Measurements from ENCODE around the gene OR6C70. TPM values are rescaled to one million over a fixed set of nuclear protein-coding genes. Genes with fewer than 3 reads are reported as not detected.

Gene OR6C70
- total and polyA plus RNA-seq, 2 of the 13 experiments (the other 11 are each of a cell fraction or from before 2014, with no cell fraction given): not detected

DNA sequence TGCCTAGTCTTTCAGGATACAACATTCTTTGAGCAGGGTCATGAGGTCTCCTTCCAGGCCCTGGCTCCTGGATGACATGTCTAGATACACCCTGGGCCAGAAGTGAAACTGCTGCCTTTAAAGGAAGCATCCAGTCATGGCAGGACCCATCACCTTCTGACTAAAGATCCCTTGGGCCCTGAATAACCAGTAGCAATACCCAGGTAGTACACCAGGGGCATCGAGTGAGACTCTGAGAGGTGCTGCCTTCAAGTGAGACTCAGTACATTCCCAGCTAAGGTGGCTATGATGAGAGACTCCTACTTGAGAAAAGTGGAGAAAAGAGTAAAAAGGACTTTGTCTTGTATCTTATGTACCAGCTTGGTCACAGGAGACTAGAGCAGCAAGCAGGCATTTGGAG is 45.8 kb upstream of the OR6C70 start:
- H3K27ac ChIP-seq (ENCODE audit: extremely low read length, insufficient read depth, low read length): no peak overlapping the region
- intact Hi-C loops (cut with micrococcal nuclease; ENCODE audit: unreplicated experiment) (no loop called here), in situ Hi-C loops (cut with HindIII; ENCODE audit: extremely low pct_ligation_motif_present, low pct_unique_long_range_greater_than_20kb) (no loop called here)
- H3K4me2 ChIP-seq (ENCODE audit: low read depth, low read length): no peak overlapping the region
- H3K79me2 ChIP-seq (ENCODE audit: insufficient read depth, low read length): no peaks in the 10 kb centered on the region
- ChIA-PET POLR2A (no interaction called here), CTCF (ENCODE audit: low intra/inter-chr PET ratio, low total read pairs) (no interaction called here)
- no peak overlapping the region for H3K9ac ChIP-seq (ENCODE audit: insufficient read depth, low read depth, low read length)
- no peak overlapping the region for H2AFZ ChIP-seq (ENCODE audit: low read length)
- 0% methylated on average over 1 of the region's 1 CpG for WGBS (ENCODE audit: low lambda C conversion rate)
- H3K4me1 ChIP-seq (ENCODE audit: insufficient read depth, low read length): peaks cover 8% of the 10 kb centered on the region; the same call in 1 of the 2 replicates
- DNase-seq (ENCODE audit: low spot score) (peak; percentile 15), ATAC-seq (peak; percentile 77), FAIRE-seq (no peak)
- no peak for TF ChIP-seq ZNF605 (CRISPR knock-in tag; IDR thresholded peaks at IDR 0.05)
- TF ChIP-seq, protein P1, sequence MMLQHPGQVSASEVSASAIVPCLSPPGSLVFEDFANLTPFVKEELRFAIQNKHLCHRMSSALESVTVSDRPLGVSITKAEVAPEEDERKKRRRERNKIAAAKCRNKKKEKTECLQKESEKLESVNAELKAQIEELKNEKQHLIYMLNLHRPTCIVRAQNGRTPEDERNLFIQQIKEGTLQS (CRISPR knock-in tag; IDR thresholded peaks at IDR 0.05): no peak
- no peak for TF ChIP-seq SALL1 (CRISPR knock-in tag; IDR thresholded peaks at IDR 0.05)
- TF ChIP-seq ZNF143 (CRISPR knock-in tag; IDR thresholded peaks at IDR 0.05): no peak
- TF ChIP-seq, protein P2, sequence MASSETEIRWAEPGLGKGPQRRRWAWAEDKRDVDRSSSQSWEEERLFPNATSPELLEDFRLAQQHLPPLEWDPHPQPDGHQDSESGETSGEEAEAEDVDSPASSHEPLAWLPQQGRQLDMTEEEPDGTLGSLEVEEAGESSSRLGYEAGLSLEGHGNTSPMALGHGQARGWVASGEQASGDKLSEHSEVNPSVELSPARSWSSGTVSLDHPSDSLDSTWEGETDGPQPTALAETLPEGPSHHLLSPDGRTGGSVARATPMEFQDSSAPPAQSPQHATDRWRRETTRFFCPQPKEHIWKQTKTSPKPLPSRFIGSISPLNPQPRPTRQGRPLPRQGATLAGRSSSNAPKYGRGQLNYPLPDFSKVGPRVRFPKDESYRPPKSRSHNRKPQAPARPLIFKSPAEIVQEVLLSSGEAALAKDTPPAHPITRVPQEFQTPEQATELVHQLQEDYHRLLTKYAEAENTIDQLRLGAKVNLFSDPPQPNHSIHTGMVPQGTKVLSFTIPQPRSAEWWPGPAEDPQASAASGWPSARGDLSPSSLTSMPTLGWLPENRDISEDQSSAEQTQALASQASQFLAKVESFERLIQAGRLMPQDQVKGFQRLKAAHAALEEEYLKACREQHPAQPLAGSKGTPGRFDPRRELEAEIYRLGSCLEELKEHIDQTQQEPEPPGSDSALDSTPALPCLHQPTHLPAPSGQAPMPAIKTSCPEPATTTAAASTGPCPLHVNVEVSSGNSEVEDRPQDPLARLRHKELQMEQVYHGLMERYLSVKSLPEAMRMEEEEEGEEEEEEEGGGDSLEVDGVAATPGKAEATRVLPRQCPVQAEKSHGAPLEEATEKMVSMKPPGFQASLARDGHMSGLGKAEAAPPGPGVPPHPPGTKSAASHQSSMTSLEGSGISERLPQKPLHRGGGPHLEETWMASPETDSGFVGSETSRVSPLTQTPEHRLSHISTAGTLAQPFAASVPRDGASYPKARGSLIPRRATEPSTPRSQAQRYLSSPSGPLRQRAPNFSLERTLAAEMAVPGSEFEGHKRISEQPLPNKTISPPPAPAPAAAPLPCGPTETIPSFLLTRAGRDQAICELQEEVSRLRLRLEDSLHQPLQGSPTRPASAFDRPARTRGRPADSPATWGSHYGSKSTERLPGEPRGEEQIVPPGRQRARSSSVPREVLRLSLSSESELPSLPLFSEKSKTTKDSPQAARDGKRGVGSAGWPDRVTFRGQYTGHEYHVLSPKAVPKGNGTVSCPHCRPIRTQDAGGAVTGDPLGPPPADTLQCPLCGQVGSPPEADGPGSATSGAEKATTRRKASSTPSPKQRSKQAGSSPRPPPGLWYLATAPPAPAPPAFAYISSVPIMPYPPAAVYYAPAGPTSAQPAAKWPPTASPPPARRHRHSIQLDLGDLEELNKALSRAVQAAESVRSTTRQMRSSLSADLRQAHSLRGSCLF (CRISPR knock-in tag; IDR thresholded peaks at IDR 0.05; ENCODE audit: borderline replicate concordance): no peak
- TF ChIP-seq ZNF547 (CRISPR knock-in tag; IDR thresholded peaks at IDR 0.05): no peak
- no peak for TF ChIP-seq ZFP37 (CRISPR knock-in tag; IDR thresholded peaks at IDR 0.05; ENCODE audit: borderline replicate concordance)
- TF ChIP-seq, protein P3, sequence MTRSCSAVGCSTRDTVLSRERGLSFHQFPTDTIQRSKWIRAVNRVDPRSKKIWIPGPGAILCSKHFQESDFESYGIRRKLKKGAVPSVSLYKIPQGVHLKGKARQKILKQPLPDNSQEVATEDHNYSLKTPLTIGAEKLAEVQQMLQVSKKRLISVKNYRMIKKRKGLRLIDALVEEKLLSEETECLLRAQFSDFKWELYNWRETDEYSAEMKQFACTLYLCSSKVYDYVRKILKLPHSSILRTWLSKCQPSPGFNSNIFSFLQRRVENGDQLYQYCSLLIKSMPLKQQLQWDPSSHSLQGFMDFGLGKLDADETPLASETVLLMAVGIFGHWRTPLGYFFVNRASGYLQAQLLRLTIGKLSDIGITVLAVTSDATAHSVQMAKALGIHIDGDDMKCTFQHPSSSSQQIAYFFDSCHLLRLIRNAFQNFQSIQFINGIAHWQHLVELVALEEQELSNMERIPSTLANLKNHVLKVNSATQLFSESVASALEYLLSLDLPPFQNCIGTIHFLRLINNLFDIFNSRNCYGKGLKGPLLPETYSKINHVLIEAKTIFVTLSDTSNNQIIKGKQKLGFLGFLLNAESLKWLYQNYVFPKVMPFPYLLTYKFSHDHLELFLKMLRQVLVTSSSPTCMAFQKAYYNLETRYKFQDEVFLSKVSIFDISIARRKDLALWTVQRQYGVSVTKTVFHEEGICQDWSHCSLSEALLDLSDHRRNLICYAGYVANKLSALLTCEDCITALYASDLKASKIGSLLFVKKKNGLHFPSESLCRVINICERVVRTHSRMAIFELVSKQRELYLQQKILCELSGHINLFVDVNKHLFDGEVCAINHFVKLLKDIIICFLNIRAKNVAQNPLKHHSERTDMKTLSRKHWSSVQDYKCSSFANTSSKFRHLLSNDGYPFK (CRISPR knock-in tag; IDR thresholded peaks at IDR 0.05; ENCODE audit: borderline replicate concordance): no peak
- TF ChIP-seq, protein P4, sequence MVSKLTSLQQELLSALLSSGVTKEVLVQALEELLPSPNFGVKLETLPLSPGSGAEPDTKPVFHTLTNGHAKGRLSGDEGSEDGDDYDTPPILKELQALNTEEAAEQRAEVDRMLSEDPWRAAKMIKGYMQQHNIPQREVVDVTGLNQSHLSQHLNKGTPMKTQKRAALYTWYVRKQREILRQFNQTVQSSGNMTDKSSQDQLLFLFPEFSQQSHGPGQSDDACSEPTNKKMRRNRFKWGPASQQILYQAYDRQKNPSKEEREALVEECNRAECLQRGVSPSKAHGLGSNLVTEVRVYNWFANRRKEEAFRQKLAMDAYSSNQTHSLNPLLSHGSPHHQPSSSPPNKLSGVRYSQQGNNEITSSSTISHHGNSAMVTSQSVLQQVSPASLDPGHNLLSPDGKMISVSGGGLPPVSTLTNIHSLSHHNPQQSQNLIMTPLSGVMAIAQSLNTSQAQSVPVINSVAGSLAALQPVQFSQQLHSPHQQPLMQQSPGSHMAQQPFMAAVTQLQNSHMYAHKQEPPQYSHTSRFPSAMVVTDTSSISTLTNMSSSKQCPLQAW (CRISPR knock-in tag; IDR thresholded peaks at IDR 0.05): no peak
- no peak for TF ChIP-seq MZF1 (CRISPR knock-in tag; IDR thresholded peaks at IDR 0.05; ENCODE audit: borderline replicate concordance)
- H4K20me1 ChIP-seq (ENCODE audit: insufficient read depth, low read length): no peaks in the 10 kb centered on the region
- H3K9me3 ChIP-seq (ENCODE audit: low read length): no peaks in the 10 kb centered on the region
- no peak overlapping the region for H3K4me3 ChIP-seq (replicated peaks in 1 of 3; ENCODE audit: insufficient read depth in 1 of 3, low read depth in 2 of 3, low read length in 3 of 3)
- no peaks in the 10 kb centered on the region for H3K27me3 ChIP-seq (ENCODE audit: control insufficient read depth in 1 of 2, insufficient read depth in 2 of 2, low read length in 2 of 2)
- BruUV-seq (replicated peaks): no TSS peak
- H3K36me3 ChIP-seq (replicated peaks in 1 of 2; ENCODE audit: control insufficient read depth in 1 of 2, insufficient read depth in 2 of 2, low read length in 2 of 2): no peaks in the 10 kb centered on the region
